NCI-H1092 treated with DMSO at 0.1 percent for 48 hours (cell line): Measurements from ENCODE around the gene ARHGAP4.
A peak's percentile ranks its signal among the peaks of the same experiment; 100 is the strongest.

Source experiments
- DNase-seq: peaks from one replicate; lab custom pipeline; 2025; lab: John Stamatoyannopoulos, UW

ARHGAP4 gene

DNA sequence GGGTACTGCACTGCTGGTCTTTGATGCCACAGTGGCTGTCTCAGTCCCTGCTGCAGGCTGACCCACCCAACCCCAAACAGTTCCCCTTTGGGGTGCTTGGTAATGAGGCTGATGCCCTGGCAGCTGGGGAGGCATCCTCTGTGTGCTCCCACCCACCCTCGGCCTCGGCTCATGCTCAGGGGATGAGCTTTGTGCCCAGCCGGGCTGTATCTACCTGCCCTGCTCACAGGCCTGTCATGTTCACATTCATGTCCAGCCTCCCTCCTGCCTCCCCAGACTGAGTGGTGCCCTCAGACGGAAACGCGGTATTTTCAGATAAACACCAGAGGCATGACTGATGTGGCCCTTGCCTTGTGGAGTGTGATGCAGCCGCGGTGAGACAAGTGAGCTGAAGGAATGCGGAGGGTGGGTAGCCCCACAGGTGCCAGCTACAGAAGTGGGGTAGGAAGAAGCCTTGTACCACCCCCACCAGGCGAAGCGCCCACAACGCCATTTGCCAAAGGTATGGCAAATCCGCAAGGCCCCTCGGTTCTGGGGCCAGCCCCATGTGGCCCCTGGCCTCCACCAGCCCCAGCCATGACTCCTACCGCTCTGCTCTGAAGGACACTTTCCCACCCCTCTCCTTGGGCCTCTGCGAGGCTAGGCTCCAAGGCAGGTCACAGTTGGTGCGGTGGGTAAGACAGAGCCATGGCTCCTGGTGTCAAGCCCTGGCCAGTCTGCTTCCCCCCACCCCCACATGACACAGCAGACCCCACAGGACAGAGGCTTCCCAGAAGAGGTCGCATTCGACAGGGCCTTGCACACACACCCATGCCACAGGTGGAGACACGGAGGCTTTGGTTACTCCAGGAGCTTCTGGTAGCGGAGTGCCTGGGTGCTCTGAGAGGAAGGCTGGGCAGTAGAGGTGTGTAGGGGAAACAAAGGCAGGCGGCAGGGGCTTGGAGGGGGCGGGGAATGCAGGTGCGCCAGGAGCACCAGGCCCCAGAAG, 20.2 kb upstream of the ARHGAP4 start:
- no peak for DNase-seq

DNA sequence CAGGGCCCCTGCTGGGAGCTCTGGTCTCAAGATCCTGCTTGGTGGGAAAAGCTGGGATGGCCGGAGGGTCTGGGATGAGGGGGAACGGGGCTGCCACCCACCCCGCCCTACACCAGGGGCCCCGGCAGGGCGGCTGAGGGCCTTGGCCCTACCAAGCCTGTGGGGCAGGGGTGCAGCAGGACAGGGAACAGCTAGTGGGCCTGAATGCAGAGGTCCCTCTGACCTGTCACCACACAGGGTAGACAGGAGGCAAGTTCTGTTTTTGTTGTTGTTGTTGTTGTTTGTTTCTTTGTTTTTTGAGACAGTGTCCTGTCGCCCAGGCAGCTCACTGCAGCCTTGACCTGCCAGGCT, 18.7 kb upstream of the ARHGAP4 start:
- DNase-seq, result no peak

DNA sequence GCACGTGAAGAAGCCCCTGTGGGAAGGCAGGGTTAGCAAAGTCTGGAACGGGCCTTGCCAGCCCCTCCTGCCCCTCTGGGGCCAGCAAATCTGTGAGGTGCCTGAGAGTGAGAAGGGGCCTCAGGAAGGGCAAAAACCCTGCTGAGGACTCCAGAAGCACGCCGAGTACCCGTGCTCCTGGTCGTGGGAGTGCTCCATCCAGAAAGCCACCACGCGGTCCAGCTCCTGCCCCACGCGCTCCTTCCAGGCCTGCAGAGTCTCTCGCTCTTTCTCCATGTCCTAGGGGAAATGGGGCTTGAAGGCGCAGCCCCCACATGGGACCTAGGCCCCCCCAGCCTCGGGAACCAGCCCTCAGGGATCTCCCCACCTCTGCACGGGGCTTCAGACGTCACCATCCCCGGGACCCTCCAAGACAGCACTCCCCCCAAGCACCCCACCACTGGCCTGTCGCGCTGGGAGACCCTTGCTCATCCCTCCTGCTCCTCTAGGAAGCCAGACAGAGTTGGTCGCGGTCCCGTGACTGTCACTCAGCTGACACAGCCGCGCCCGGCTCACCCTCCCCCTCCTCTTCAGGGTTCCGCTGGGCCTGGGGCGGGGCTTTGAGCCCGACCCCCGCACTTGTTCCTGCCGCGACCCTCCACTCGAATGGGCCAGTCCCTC, 18.2 kb upstream of the ARHGAP4 start, which contains the start of gene RENBP:
RENBP (minus strand) TSS at position 504 of the 660 bp plus-strand sequence; CDS start at position 471, 33 bp downstream.
- DNase-seq, result no peak

DNA sequence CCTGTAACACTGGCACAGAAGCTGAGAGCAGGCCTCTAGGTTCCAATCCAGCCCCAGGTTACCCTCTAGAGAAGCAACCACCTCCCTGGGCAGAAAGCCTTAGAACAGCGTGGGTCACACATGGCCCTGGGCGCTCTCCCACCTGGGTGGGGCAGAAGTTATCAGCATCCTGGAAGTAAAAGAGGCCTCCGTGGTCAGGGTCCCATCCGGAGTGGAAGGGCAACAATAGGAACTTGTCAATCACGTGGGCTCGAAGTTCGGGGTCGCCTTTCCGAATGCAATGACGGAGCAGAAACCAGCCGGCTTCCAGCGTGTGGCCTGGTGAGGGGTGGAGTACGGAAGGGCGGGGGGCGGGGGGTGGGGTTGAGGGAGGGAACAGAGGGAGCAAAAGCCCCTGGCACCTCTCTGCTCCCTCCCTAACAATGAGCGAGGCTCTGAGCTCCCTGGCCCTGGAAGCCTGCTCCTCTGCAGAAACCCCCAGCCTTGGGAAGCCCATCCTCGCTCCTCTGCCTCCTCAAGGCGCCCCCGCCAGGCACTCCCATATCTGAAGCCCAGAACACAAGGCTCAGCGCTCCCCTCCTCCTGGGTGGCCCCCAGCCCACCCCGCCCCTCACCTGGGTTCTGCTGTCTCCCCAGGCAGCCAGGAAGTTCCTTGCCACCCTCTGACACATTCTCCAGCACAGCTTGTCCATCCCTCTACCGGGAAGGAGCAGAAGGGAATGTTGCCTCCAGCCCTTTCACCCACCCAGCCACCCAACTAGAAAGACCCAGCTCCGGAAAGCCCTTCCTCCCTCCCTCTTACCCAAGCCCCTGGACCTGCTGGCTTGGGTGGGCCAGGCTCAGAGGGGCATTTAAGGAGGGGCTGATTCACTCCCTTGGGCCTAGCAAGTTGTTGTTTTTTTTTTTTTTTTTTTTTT, 15.5 kb upstream of the ARHGAP4 start:
- DNase-seq, result no peak

DNA sequence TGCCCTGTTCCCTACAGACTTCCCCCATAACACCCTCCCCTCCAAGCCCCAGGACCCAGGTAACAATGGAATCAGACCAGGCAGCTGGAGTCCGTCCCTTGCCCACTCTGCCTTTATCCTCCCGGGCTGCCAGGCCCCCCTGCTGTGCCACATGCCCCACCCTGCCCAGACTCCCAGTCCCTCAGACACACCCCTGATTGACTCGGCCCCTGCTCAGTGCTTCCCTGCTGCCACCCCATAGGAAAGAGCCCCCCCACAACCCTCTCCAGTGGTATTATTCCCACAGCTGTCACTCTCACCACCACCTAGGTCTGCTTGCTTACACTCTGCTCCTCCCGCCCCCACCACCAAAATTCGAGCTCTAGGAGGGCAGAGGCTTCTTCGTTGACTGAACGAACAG, 13.5 kb upstream of the ARHGAP4 start:
- DNase-seq, result no peak

DNA sequence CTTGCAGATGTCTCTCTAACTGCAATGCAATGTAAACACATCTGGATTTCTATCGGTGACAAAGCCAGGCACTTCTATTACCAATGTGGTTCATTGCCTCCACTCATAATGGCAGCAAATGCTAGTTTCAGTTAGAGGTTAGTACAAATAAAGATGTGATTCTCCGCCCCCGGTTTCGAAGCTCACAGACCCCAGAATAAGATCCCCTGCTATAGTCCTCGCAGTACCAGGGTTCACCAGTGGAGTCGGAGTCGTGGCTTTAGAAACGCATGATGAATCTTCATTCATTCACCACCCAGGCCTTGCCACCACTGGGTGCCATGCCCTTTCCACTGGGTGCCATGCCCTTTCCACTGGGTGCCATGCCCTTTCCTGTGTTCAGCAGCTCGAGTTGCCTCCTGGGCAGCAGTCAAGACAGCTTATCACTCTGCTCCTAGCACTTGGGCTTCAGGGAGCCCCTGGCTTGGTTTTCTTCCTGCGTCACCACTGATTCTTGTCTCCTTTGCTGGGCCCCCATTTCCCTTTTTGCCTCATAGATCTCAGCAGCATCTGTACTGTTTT, 12.2 kb upstream of the ARHGAP4 start:
- DNase-seq, result no peak

DNA sequence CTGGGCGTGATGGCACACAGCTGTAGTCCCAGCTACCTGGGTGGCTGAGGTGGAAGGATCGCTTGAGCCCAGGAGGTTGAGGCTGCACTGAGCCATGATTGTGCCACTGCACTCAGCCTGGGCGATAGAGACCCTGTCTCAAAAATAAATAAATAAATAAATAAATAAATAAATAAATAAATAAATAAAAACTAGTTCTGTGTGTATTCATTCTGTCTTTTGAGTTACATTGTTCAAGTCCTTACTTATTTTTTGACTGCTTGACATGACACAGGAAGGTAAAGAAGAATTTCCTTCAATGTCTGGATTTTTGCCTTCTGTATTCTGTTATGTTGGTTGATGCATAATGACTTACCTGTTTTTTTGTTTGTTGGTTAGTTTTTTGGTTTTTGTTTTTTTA, 11.0 kb upstream of the ARHGAP4 start:
- DNase-seq, result no peak

DNA sequence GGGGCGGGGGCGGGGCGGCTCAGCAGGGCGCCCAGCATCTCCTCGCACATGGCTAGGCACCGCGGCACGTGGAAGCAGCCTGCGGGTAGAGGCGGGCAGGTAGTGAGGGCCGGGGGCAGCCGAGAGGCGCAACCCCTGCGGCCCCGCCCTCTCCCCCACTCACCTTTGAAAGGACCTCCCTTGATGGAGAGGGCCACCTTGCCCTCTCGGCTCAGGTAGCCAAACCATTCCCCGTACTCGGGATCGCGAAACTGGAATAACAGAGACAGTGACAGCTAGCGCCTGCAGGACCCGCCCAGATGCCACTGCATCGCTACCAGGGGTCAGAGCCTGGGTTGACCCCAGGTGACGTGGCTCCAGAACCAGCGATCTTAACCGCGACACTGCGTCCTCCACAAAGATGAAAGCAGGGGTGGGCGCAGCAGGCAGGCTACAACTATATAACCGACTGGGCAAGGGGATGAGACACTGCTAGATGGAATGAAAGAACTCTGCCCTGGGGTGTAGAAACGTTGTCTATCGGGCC, 9.3 kb upstream of the ARHGAP4 start:
- no peak for DNase-seq

DNA sequence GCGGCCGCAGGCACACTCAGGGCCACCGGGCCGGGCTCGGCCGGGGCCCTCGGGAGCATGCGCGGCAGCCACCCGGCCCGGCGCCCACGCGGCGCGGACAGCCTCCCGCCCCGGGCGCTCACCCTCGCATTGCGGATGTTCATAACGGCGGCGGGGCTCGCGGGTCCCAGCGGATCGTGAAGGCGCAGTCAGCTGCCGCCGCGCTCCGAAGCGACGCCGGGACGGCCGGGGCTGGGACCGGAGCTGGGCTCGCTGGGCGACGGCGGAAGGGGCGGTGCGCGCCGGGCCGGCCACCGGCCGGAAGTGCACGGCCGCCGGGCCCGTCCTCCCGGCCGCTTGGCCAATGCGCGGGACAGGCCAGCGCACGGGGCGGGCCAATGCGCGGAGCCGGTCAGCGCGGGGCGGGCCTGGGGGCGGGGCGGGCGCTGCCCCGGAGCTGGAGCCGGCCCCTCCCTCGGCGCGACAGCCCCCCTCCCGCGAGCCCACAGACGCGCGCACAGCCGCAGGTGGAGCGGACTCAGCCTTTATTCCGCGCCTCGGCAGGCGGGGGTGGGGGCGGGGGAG, 8.8 kb upstream of the ARHGAP4 start, which contains the start of gene NAA10:
NAA10 (minus strand) TSS at position 276 of the 564 bp plus-strand sequence; CDS start at position 143, 133 bp downstream.
- peak; percentile 72 for DNase-seq

DNA sequence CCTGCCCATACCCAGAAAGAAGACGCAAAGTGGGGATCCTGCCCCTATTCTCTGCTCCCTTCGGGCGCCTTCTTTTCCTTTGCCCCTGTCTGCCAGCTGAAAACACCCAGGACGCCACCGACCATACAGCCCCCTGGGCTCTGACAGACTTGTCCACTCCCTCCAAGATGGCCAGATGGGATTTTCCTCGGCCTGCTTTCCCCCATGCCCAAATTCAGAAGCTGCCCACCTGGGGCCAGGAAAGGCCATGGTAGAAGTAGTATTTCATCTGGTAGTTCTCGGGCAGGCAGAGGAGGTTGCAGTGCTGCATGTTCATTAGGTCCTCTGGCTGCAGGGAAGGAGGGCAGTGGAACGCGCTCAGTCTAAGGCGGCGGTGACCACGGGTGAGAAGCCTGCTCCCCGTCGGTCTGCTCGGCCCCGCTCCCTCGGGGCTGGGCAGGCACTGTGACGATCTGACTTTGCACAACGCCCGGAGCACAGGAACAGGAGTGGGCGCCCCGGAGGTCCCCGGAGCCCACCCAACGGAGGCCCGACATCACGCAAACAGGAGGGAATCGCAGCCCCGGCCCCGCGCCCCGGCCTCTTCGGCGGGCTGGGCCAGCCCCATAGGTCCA, 8.2 kb upstream of the ARHGAP4 start:
- no peak for DNase-seq

DNA sequence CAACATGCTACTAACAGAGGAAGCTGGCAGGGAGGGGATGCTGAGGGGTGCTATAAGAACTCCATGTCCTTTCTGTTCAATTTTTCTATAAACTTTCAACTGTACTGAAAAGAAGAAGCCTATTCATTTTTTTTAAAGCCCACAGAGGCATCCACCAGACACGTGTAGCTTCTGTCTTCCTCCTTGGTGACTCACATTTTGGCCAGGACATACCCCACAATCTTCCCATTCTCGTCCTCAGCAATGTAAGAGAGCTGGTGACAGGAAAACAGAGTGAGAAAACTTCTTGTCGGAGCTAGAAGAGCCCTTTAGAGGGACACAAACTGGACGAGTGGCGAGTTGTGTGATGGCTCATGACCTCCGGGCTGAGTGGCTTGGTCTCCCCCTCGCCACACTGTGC, 7.7 kb upstream of the ARHGAP4 start:
- DNase-seq, result no peak

DNA sequence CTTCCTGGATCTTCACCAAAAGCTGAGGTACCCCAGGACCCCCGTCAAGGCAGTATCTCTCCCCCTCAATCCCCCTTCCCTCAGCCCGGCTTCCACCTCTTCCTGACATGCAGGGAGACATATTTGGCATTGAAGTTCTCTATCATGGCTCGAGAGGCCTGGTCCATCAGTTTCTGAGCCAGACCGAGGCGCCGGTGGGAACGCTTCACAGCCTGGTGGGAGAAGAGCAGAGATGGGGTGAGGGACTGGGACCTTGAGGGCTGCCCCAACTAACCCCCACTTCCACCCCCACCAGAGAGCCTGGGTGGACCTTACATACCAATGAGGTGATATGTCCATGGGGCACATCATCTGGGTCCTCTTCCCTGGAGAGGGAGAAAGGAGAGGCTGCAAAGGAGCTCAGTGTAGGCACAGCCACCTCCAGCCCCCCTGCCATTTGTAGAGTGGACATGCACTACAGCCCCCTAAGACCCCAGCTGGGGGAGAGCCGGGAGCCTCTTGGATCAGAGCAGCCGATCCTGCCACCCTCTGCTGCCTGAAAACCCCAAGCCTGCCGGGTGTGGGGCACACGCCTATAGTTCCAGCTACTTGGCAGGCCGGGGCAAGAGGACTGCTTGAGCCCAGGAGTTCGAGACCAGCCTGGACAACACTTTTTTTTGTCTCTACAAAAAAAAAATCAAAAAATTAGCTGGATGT, 6.3 kb upstream of the ARHGAP4 start:
- DNase-seq, result no peak

DNA sequence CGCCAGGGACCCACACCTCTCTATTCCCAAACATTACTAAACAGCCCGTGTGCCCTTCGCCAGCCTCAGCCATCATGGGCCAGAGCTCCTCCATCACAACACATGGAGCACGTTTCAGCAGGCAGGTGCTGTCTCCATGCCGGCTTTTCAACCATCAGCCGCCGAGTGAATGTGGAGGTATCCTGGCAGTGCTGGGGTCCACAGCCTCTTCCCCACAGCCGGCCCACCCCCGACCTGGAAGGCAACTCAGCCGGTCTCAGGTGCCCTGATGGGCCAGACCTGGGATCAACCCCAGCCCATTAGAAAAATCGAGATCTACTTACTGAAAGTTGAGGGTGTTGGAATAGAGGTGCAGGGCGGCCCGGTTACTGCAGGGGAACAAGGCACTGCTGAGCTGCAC, 5.7 kb upstream of the ARHGAP4 start:
- no peak for DNase-seq

DNA sequence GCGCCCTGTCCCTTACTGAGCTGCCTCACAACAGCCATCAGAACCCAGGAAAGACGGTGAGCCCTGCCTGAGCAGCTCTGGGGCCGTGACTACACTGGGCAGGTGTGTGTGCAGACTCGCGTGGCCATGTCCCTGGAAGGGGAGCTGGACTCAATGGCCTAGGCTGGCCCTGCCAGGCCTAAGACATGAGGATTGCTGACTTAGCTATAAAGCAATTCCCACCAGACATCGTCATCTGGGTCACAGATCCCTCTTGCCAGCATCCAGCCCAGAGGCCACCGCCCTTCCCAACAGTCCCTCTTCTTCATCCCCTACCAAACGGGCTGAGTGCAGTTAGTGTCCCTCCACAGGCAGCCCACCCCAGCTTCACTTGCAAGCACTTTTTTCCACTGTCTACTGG, 5.1 kb upstream of the ARHGAP4 start:
- DNase-seq, result no peak

DNA sequence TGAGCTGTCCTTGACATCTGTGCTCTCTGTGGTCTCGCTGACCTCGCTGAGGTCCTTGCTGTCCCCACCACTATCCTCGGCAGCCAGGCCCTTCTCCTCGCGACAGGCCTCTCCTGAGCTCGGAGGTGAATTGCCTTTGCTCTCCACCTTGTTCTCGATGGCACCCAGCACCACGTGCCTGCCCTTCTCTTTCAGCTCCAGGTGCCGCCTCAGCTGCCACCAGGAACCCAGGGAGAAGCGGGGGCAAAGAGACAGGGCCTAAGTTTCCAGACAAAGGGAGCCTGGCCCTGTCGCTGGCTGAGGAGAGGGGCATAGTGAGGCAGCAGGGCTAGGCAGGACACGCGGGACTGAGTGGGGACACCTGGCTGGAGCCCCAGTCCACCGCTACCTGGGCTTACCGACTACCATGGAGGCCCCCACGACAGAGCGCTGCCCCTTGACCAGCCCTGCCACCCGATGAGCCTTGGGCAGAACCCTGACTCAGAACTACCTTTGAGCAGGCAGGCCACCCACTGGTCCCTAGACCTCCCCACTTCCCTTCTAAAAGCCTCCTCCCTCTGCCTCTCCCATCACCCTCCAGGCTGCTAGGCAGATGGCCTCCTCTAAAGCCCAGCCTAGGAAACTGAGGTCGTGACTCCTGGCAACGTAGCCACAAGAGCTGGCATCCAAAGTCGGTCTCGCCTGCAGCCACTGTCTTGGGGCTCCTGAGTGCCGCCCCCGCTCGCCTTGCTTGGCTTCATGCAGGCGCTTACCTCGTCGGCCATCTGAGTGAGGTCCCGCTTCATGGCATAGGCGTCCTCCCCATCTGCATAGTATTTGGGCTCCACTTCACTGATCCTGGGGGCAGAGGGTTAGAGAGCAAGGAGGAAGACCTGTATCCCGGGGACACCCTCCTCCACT, 4.2 kb upstream of the ARHGAP4 start:
- no peak for DNase-seq

DNA sequence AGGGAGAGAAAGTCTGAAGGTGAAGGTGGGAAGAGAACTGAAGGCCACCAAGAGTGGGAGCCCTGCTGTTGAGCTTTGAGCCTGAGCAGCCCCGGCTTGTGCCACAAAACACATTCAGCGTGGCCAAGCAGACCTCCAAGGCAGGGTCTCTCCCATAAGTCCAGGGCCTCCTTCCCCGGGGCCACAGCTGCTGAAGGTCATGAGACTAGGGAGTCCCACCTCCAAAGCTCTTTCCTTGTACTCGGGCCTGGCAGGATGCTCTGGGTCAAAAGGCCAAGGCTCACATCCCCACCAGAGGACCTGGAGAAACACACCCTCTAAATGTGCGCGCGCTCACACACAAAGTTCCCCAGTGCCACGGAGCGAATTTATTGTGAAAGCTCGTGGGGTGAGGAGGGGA, 3.5 kb upstream of the ARHGAP4 start:
- no peak for DNase-seq

DNA sequence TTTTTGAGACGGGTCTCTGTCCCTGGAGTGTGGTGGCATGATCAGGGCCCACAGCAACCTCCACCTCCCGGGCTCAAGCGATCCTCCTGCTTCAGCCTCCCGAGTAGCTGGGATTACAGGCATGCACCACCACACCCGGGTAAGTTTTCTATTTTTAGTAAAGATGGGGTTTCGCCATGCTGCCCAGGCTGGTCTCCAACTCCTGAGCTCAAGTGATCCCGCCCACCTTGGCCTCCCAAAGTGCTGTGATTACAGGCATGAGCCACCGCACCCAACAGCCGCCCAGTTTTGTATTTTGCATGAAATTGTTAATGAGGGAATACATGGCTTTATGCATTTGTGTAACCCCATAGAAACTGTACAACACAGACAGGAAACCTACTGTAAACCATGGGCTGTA, 2.8 kb upstream of the ARHGAP4 start:
- no peak for DNase-seq

DNA sequence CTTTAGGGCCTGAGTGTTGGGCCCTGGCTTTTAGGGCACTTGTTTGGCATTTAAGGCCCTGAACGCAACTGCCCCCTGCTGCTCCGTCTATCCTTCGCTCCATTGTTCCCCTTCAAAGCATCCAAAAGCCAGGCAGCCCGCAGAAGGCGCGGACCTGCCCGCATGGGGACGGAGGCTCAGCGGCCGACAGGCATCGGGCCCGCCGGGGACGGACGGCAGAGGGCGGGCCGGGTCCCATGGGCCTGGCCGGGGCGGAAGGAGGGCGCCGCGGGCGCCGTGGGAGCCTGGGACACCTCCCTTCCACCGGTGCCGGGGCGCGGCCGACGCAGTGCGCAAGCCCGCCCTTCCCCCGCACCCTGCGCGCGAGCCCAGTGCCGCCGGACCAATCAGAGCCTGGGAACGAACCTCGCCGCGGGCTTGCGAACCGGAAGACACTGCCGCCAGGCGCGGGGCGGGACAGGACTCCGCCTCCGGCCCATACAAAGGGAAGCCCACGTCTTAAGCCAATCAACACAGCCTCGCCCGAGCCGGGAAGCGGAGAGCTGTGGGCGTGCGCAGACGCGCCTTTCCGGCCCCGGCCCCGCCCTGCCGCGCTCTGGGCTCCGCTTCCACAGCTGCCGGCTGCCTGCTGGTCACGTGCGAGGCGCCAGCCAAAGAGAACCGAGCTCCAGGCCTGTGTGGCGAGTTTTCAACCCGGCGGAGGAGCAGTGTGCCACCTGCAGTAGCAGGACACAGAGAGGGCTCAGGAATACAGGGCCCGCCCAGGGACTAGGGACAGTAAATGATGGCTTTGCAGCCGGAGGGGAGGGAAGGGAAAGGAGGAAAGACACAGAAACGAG, 2.1 kb upstream of the ARHGAP4 start:
- DNase-seq, result peak; percentile 98
